H1 (cell line): ENCODE measurements around the gene SNX25. TPM values are rescaled to one million over a fixed set of nuclear protein-coding genes. Genes with fewer than 3 reads are reported as not detected.

Experiments used
- CTCF ChIA-PET: fragments of 300-600 bp; sonication (Branson Sonifier 250); formaldehyde crosslinking; loops from one replicate; lab custom pipeline; 2021; ENCODE audit not compliant: partially characterized antibody; lab: Charles Lee
- POLR2A ChIA-PET: fragments of 300-600 bp; sonication (Branson Sonifier 250); formaldehyde crosslinking; loops from one replicate; lab custom pipeline; 2021; ENCODE audit warnings: inconsistent platforms; ENCODE audit not compliant: partially characterized antibody; lab: Charles Lee
- DNase-seq, 2 experiments: peaks; one replicate each; pipeline versions ENCODE4 v3.0.0 to v3.0.0-alpha.2; 2010 to 2022; ENCODE audit warnings: low spot score in 2 of 2, low read depth in 1 of 2, mixed read lengths in 1 of 2
- FAIRE-seq: peaks from 2 replicates; lab custom pipeline; 2011; peaks lifted over from hg19 to GRCh38; lab: Jason Lieb, UNC
- H2AFZ ChIP-seq: 2 replicates; pipeline ENCODE4 v1.8.1; 2012; ENCODE audit warnings: low read length, inconsistent platforms
- H2AK5ac ChIP-seq: 2 replicates; pipeline ENCODE4 v1.6.1; 2013; ENCODE audit warnings: low read depth, low read length
- H2BK120ac ChIP-seq: replicated peaks from 2 replicates; pipeline ENCODE3; 2013; ENCODE audit warnings: low read depth, low read length, inconsistent platforms
- H2BK12ac ChIP-seq: 2 replicates; pipeline ENCODE4 v1.6.1; 2013; ENCODE audit warnings: low read depth, low read length
- H2BK15ac ChIP-seq: 2 replicates; pipeline ENCODE4 v1.6.1; 2013; ENCODE audit warnings: low read length
- H2BK20ac ChIP-seq: 2 replicates; pipeline ENCODE4 v1.6.1; 2013; ENCODE audit warnings: low read length
- H2BK5ac ChIP-seq: 2 replicates; pipeline ENCODE4 v1.6.1; 2013; ENCODE audit warnings: low read depth, low read length
- H3K14ac ChIP-seq: 2 replicates; pipeline ENCODE4 v1.6.1; 2013; ENCODE audit warnings: inconsistent platforms; ENCODE audit not compliant: insufficient read length
- H3K18ac ChIP-seq: 2 replicates; pipeline ENCODE4 v1.6.1; 2013; ENCODE audit warnings: low read length; ENCODE audit errors: extremely low read depth
- H3K23ac ChIP-seq: 2 replicates; pipeline ENCODE4 v1.6.1; 2013; ENCODE audit warnings: inconsistent platforms; ENCODE audit not compliant: insufficient read length
- H3K23me2 ChIP-seq: 2 replicates; pipeline ENCODE4 v1.6.1; 2013; ENCODE audit warnings: low read depth, low read length
- H3K27ac ChIP-seq: 2 replicates; pipeline ENCODE4 v1.6.1; 2011; ENCODE audit warnings: low read depth, low read length, inconsistent platforms
- H3K27me3 ChIP-seq, 4 experiments: replicated peaks in 1 of 4; 1 replicate in 1 of 4; 2 replicates in 3 of 4; pipeline versions ENCODE4 v1.6.1 to v1.8.1; 2011 to 2013; ENCODE audit warnings: low read length in 3 of 4, mild to moderate bottlenecking in 3 of 4, inconsistent platforms in 2 of 4, mixed read lengths in 2 of 4, moderate library complexity in 1 of 4; ENCODE audit not compliant: control insufficient read depth in 3 of 4, insufficient read depth in 3 of 4; ENCODE audit errors: extremely low read depth in 1 of 4
- H3K36me3 ChIP-seq, 4 experiments: 2 replicates each; pipeline versions ENCODE4 v1.6.1 to v1.8.1; 2011 to 2013; ENCODE audit warnings: mild to moderate bottlenecking in 4 of 4, low read length in 3 of 4, moderate library complexity in 2 of 4, control low read depth in 1 of 4, inconsistent platforms in 1 of 4; ENCODE audit not compliant: insufficient read depth in 4 of 4, control insufficient read depth in 2 of 4
- H3K4ac ChIP-seq: replicated peaks from 2 replicates; pipeline ENCODE3; 2013; ENCODE audit warnings: low read length, low read depth, mixed read lengths, inconsistent platforms; ENCODE audit not compliant: insufficient read length
- H3K4me1 ChIP-seq, 4 experiments: replicated peaks in 1 of 4; 1 replicate in 1 of 4; 2 replicates in 3 of 4; pipeline versions ENCODE4 v1.6.1 to v1.8.1; 2011 to 2013; ENCODE audit warnings: low read length in 3 of 4, inconsistent platforms in 2 of 4, mixed read lengths in 1 of 4; ENCODE audit not compliant: insufficient read depth in 4 of 4, control insufficient read depth in 3 of 4
- H3K4me2 ChIP-seq, 2 experiments: 2 replicates each; pipeline versions ENCODE4 v1.6.1 to v1.8.1; 2011 to 2013; ENCODE audit warnings: low read depth in 2 of 2, low read length in 2 of 2, control low read depth in 1 of 2, inconsistent platforms in 1 of 2, mild to moderate bottlenecking in 1 of 2; ENCODE audit not compliant: insufficient read depth in 1 of 2
- H3K4me3 ChIP-seq, 4 experiments: fragments of 200-600, 300-600 bp in 1 of 4; sonication (generic), shearing (Covaris generic), sonication (Bioruptor Twin) in 1 of 4; 2 replicates each; pipeline versions ENCODE4 v1.5.1 to v1.8.1; 2011 to 2016; ENCODE audit warnings: low read length in 4 of 4, low read depth in 3 of 4, control low read depth in 2 of 4, inconsistent platforms in 2 of 4, mild to moderate bottlenecking in 2 of 4, mixed read lengths in 1 of 4, moderate library complexity in 1 of 4; ENCODE audit not compliant: insufficient read depth in 2 of 4; ENCODE audit errors: extremely low read depth in 1 of 4
- H3K56ac ChIP-seq: replicated peaks from 2 replicates; pipeline ENCODE3; 2013; ENCODE audit warnings: low read depth, mild to moderate bottlenecking, mixed read lengths, low read length, inconsistent platforms; ENCODE audit not compliant: insufficient read length
- H3K79me1 ChIP-seq: 2 replicates; pipeline ENCODE4 v1.6.1; 2013; ENCODE audit warnings: low read depth, low read length, control low read depth
- H3K79me2 ChIP-seq, 2 experiments: 2 replicates each; pipeline versions ENCODE4 v1.6.1 to v1.8.1; 2012 to 2013; ENCODE audit warnings: low read length in 2 of 2, mild to moderate bottlenecking in 2 of 2, inconsistent platforms in 1 of 2; ENCODE audit not compliant: insufficient read depth in 2 of 2, control insufficient read depth in 1 of 2
- H3K9ac ChIP-seq, 4 experiments: replicated peaks in 1 of 4; 1 replicate in 1 of 4; 2 replicates in 3 of 4; pipeline versions ENCODE4 v1.6.1 to v1.8.1; 2011 to 2013; ENCODE audit warnings: low read depth in 3 of 4, low read length in 3 of 4, control low read depth in 2 of 4, mild to moderate bottlenecking in 2 of 4, moderate library complexity in 2 of 4, inconsistent platforms in 1 of 4; ENCODE audit errors: extremely low read depth in 1 of 4
- H3K9me3 ChIP-seq, 2 experiments: 2 replicates each; pipeline versions ENCODE4 v1.6.1 to v1.8.1; 2012 to 2013; ENCODE audit warnings: mild to moderate bottlenecking in 2 of 2, moderate library complexity in 2 of 2, control low read depth in 1 of 2, inconsistent platforms in 1 of 2, low read depth in 1 of 2, low read length in 1 of 2, mixed read lengths in 1 of 2; ENCODE audit not compliant: insufficient read depth in 2 of 2
- H4K20me1 ChIP-seq, 2 experiments: replicated peaks in 1 of 2; 2 replicates each; pipeline versions ENCODE3 to v1.8.1; 2011 to 2013; ENCODE audit warnings: inconsistent platforms in 2 of 2, low read length in 2 of 2, mild to moderate bottlenecking in 1 of 2; ENCODE audit not compliant: insufficient read depth in 2 of 2, control insufficient read depth in 1 of 2
- H4K5ac ChIP-seq: 2 replicates; pipeline ENCODE4 v1.6.1; 2013; ENCODE audit warnings: low read length, low read depth, mixed read lengths, inconsistent platforms; ENCODE audit not compliant: insufficient read length
- H4K8ac ChIP-seq: 2 replicates; pipeline ENCODE4 v1.8.0; 2013; ENCODE audit warnings: mild to moderate bottlenecking, moderate library complexity, low read length, inconsistent platforms; ENCODE audit not compliant: insufficient read depth; ENCODE audit errors: extremely low read depth
- H4K91ac ChIP-seq: replicated peaks from 2 replicates; pipeline ENCODE3; 2013; ENCODE audit warnings: low read length, mixed read lengths, inconsistent platforms; ENCODE audit not compliant: insufficient read length
- SIRT6 ChIP-seq: IDR thresholded peaks from one replicate; pipeline ENCODE4 v1.7.1; 2012; ENCODE audit warnings: low read length, inconsistent platforms
- WGBS, 2 experiments: shearing (Covaris generic) in 1 of 2; methylation state at CpG; one replicate each; pipeline versions ENCODE4 v1.1.6 to v1.1.7; 2013 to 2015; ENCODE audit warnings: low lambda C conversion rate in 2 of 2, mixed read lengths in 2 of 2, inconsistent platforms in 1 of 2, low coverage in 1 of 2, missing lambda C conversion rate in 1 of 2; ENCODE audit not compliant: insufficient replicate concordance in 2 of 2, insufficient coverage in 1 of 2, insufficient read length in 1 of 2; ENCODE audit errors: extremely low coverage in 1 of 2, missing lambda C conversion rate in 1 of 2; 5-methylcytosine and 5-hydroxymethylcytosine counted together
- polyA plus RNA-seq, 7 experiments: library from polyadenylated mRNA; depleted of rRNA in 3 of 7; stranded (reverse) in 5 of 7; unstranded in 2 of 7; fragments of >200 nt in 5 of 7; fragments of 200-250 nt in 2 of 7; gene quantifications; 1 replicate in 5 of 7; 2 replicates in 1 of 7; 4 replicates in 1 of 7; pipeline versions ENCODE4 v1.2.1 to v1.2.3, GENCODE V29; 2011 to 2013; ENCODE audit warnings: missing spikeins in 2 of 7, mixed read lengths in 2 of 7
- total RNA-seq: library from RNA; stranded (reverse); fragmentation: NEBNext Ultra II Directional; extraction: Animal tissue kit (Norgen Biotek cat#: 25700); gene quantifications from 2 replicates; pipeline ENCODE4 v1.2.1, GENCODE V29; 2021

The SNX25 gene
- total and polyA plus RNA-seq, 2 of the 8 experiments (the other 6 are each of a cell fraction or from before 2014, with no cell fraction given) = 5.4 to 19.9 TPM

- no peak overlapping the region for H3K18ac ChIP-seq
- no peak overlapping the region for H4K8ac ChIP-seq
- no peak overlapping the region for H2AFZ ChIP-seq
- no peak overlapping the region for H3K56ac ChIP-seq
- H2AK5ac ChIP-seq = no peak overlapping the region
- peaks cover 0 to 10% (median 2%) of the 10 kb centered on the region in 4 experiments; a peak in 3 of 7 replicates for H3K4me1 ChIP-seq
- no peak overlapping the region for H3K4me2 ChIP-seq
- no peak overlapping the region for H2BK120ac ChIP-seq
- POLR2A ChIA-PET = no interaction called here
- H2BK15ac ChIP-seq = no peak overlapping the region
- peaks cover 2% of the 10 kb centered on the region; the same call in 1 of the 2 replicates for H3K79me1 ChIP-seq
- no peak overlapping the region for H4K91ac ChIP-seq
- H3K36me3 ChIP-seq = peaks cover 0 to 18% (median 2%) of the 10 kb centered on the region in 4 experiments; a peak in 4 of 8 replicates
- no peak overlapping the region for H3K14ac ChIP-seq
- FAIRE-seq (no peak), DNase-seq (no peak)
- TF ChIP-seq SIRT6 = no peak
- no peaks in the 10 kb centered on the region for H3K27me3 ChIP-seq
- H3K9me3 ChIP-seq = no peaks in the 10 kb centered on the region
- H3K79me2 ChIP-seq = no peaks in the 10 kb centered on the region
- H4K5ac ChIP-seq = no peak overlapping the region
- H4K20me1 ChIP-seq = no peaks in the 10 kb centered on the region
- 91% methylated on average over 6 of the region's 6 CpGs; no CpG with 5 or more reads in 1 of the 2 experiments for WGBS, 2 experiments
- H3K23ac ChIP-seq = no peak overlapping the region
- no peak overlapping the region for H3K27ac ChIP-seq
- H3K23me2 ChIP-seq = no peaks in the 10 kb centered on the region
- no peak overlapping the region for H2BK5ac ChIP-seq
- H3K4ac ChIP-seq = no peak overlapping the region
- H2BK20ac ChIP-seq = no peak overlapping the region
- no peak overlapping the region for H3K4me3 ChIP-seq
- CTCF ChIA-PET = interaction anchor here (0.6 to 2.2 kb wide), 2 partner anchors 14 to 1329 kb away, joined by 3 to 6 read pairs; no protein-coding TSS in a partner anchor
- no peak overlapping the region for H3K9ac ChIP-seq
- H2BK12ac ChIP-seq = no peak overlapping the region
These were observed 61.5 kb downstream of the SNX25 start for GRCh38 chr4:185270885-185271284.
